Astrocyte (in vitro differentiated cells and primary cell): ENCODE data around the gene ADM5.

Experiments used
- EZH2 ChIP-seq: IDR thresholded peaks from 2 replicates; pipeline ENCODE4 v1.6.1; 2012; ENCODE audit warnings: mild to moderate bottlenecking, low read length, inconsistent platforms; ENCODE audit not compliant: insufficient read depth
- TF ChIP-seq, protein P1 (sequence below): IDR thresholded peaks from 2 replicates; pipeline ENCODE4 v1.5.1; 2011; ENCODE audit warnings: low read depth, mild to moderate bottlenecking, inconsistent platforms, low read length, moderate library complexity; ENCODE audit not compliant: insufficient read depth

GRCh38 chr19:49676784-49677230, 12.6 kb upstream of the ADM5 start:
- TF ChIP-seq, protein P1, sequence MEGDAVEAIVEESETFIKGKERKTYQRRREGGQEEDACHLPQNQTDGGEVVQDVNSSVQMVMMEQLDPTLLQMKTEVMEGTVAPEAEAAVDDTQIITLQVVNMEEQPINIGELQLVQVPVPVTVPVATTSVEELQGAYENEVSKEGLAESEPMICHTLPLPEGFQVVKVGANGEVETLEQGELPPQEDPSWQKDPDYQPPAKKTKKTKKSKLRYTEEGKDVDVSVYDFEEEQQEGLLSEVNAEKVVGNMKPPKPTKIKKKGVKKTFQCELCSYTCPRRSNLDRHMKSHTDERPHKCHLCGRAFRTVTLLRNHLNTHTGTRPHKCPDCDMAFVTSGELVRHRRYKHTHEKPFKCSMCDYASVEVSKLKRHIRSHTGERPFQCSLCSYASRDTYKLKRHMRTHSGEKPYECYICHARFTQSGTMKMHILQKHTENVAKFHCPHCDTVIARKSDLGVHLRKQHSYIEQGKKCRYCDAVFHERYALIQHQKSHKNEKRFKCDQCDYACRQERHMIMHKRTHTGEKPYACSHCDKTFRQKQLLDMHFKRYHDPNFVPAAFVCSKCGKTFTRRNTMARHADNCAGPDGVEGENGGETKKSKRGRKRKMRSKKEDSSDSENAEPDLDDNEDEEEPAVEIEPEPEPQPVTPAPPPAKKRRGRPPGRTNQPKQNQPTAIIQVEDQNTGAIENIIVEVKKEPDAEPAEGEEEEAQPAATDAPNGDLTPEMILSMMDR = no peak
- no peak for TF ChIP-seq EZH2
